T-helper 2 cell (primary cell): ENCODE measurements around the gene PLEKHA1.

Experiments used
- DNase-seq, 5 experiments: peaks; one replicate each; pipeline versions ENCODE4 v3.0.0 to v3.0.0-alpha.2; 2012 to 2022

Gene PLEKHA1

DNA sequence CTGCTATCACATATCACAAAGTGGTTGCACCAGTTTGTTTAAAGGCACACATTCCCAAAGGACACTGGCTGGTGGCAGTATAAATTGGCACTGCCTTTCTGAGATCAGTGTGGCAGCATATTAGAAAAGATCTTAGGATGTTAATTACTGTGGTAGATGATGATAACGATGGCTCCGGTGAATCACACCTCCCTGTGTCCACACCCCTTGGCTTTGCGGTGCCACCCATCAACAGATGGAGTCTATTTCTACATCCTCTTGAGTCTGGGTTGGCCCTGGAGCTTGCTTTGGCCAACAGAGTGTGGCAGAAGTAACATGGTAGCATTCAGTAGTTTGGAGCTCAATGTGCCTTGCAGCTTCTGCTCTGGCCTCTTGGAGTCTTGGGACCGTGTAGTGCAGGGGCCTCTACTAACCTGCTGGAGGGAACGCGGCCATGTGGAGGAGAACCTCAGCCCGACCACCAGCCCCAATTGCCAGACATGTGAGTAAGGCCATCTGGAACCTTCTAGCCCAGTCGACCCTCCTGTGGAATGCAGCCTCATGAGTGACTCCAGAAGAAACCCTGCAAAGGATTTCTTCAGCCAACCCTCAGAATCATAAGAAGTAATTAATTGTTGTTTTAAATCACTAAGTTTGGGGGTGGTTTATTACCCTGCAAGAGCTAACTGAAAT is 27.2 kb upstream of the PLEKHA1 start:
- DNase-seq: no peak

DNA sequence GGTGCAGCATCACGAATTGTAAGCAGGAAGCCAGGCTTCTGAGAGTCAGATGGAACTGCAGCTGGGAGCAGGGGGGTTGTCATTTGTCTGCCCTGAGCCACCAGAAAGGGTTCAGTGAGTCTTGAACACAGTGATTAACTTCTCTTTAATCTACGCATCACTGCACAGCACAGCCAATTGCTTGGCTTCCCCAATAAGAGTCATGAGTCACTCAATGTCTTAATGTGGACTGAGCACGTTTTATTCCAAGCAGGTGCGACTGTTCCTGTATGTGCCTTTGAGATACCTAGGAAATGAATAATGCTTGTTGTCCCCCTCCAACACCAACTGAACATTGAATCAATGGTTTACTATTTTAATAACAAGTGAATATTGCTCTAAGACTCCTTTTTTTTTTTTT is 26.0 kb upstream of the PLEKHA1 start:
- DNase-seq: no peak

GRCh38 chr10:122348935-122349361 is 25.6 kb upstream of the PLEKHA1 start:
- DNase-seq: no peak

DNA sequence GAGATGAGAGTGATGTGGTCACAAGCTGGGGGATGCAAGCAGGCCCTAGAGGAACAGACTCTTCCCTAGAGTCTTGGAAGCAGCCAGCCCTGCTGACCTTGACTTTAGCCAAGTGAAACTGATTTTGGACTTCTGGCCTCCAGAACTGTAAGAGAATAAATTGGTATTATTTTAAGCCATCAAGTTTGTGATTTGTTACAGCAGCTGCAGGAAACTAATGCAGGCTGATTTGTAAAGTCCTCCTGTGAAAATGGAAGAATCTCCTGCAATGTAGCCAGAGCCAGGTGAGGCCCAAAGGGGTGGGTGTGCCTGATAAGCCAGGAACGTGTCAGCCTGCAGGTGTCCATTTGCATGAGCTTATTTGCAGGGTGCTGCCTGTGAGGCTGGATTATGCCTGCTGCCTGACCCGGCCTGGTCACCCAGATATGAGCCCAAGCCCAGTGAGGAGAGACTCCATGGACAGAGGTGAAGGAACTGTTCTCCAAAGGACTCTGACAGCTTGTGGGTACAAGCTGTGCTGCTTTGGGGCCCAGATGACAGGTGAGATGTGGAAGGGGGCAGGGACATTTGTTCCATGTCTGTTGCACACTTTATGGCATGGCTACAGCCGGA is 24.6 kb upstream of the PLEKHA1 start:
- DNase-seq: no peak

DNA sequence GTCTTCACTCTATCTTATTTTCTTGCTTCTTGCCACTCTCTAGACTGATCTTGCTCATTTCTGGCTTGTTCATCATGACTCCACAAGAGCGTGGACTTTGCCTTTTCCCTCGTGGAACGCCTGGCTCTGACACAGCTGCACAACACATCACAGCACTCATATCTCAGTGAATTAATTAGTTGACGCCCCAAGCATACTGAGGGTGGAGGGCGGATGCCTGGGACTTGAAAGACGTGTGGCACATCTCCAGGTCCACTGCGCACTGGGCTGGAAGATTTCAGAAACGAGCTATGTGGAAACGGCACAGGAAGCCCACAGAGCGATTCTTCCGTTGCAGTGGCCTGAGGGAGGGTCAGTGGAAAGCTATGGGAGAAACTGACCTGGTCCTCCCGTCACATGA is 23.6 kb upstream of the PLEKHA1 start:
- DNase-seq: no peak

DNA sequence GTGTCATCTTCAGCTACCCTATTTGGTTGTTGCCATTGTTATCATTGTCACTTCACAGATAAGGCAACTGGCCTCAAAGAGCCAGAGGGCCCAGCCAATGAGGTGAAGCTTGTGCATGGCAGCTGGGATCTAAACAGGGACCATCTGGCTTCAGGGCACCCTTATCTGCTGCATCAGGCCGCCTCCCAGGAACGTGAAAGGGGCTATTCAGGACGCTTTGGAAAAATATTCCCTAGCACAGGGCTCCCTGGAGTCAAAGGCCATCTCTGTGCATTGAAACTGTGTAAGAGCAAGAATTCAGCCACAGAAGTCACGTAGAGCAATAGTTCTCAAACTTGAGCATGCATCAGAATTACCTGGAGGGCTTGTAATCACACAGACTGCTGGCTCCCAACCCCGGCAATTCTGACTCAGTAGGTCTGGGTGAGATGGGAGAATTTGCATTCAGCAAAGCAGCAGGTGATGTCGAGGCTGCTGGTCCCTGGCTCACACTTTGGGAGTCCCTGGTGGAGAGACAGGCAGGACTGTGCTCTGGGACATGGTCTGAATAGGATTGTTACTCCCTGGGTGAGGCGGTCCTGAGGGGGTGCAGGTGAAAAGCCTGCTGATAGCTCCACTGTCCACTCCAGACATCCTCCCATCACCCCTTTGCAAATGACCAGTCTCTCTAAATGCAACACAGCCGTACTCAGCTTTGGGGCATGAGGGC is 21.5 kb upstream of the PLEKHA1 start:
- DNase-seq: no peak

- no peak for DNase-seq
Observed at GRCh38 chr10:122354383-122354782, 20.1 kb upstream of the PLEKHA1 start.

DNA sequence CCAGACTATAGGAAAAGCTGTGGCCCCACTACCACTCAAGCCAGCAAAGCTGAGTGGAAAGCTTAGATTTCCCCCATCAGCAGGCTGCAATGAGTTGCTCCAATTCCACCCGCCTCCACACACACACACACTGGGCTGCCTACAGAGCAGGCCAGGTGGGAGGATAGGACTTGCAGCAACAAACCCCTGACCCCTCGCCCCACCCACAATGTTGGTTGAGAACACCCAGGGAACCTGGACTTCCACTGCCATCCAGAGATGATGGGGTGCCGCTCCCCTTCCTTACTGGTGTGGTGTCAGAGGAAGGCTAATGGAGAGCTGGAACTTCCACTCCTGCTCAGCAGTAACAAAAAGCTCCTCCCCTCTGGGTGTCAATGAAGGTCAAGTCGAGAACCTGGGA is 16.8 kb upstream of the PLEKHA1 start:
- DNase-seq: no peak

DNA sequence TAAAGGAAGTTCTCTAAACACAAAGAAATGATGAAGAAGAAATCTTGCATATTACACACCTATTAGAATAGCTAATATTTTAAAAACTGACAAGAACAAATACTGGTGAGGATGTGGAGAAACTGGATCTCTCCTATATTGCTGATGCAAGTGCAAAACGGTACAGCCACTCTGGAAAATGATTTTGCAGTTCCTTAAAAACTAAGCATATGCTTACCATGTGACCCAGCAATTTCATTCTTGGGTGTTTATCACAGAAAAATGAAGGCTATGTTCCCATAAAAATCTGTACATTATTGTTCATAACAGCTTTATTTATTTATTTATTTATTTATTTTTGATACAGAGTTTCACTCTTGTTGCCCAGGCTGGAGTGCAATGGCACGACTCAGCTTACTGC is 14.9 kb upstream of the PLEKHA1 start:
- DNase-seq: no peak

DNA sequence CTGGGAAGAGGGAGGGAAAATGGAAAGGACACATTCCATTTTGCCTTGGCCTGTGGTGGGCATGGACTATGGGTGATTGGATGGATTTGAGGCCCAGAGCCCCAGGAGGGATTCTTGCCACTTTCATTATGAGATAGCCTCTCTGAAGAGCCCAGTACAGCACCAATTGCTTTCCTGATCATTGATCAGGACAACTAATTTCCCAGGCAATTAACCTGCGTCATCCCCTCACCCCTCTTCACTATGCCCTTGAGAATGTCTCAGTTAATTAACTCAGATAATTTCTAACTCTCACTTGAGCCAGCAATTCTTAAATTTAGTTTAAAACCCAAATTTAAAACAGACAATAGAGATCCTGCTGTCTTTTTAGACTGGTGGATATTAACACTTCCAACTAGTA is 13.5 kb upstream of the PLEKHA1 start:
- no peak for DNase-seq

- no peak for DNase-seq
Observed at GRCh38 chr10:122362031-122362592, 12.4 kb upstream of the PLEKHA1 start.

DNA sequence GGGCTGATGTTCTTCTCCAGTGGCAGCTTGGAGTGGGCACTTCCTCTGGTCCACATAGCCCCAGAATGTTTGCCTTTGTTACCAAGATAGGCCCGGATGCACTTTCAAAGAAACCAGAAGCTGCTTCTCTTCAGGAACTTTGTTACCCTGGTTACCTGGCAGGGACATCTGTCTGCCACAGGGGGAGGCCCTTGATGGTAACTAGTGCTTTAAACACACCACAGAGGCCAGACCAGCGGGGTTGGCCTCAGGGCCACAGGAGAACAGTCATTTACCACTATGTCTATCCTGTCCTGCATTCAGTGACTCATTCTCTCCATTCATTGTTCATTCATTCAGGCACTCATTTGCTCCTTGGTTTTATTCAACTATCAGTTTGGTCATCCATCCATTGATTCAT is 11.9 kb upstream of the PLEKHA1 start:
- DNase-seq: no peak

GRCh38 chr10:122363311-122363710 is 11.2 kb upstream of the PLEKHA1 start:
- DNase-seq: no peak

- DNase-seq: no peak
Observed at GRCh38 chr10:122363722-122364463, 10.6 kb upstream of the PLEKHA1 start.

DNA sequence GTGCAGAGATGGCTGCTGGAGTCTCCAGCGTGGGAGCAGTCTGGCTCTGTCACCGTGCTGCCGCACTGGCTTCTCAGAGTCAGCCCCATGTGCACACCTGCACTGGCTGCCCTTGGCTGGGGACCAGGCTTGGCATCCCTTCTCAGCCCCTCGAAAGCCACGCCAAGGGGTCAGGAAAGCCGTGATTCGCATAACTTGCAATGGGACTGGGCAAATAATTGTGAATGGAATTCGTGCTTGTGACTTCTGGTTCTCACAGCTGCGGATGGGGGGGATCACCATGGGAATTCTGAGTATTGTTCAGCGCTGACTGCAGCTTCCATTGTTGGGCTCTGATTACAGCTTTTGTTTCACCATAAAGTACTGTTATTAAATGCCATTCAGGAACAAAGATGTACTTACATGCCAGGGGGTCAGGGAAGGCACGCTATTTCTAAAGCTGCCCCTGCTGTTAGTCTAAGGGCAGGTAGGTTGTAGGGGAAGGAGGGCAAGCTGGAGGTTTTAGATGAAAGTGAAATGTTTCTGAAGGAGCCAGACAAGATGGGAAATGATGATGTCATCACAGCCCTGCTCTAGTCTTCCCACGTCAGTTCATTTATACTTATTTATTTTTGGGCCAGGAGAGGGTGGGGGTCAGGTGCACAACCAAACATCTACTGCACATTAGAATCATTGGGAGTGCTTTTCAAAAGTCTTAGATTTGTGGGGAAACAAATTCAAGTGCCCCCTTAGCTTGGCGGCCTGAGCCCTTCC is 5.8 kb upstream of the PLEKHA1 start:
- no peak for DNase-seq

GRCh38 chr10:122373108-122373507 is 1.4 kb upstream of the PLEKHA1 start:
- DNase-seq: no peak

- DNase-seq: no peak
Observed at GRCh38 chr10:122373721-122374120, 787 bp upstream of the PLEKHA1 start.

DNA sequence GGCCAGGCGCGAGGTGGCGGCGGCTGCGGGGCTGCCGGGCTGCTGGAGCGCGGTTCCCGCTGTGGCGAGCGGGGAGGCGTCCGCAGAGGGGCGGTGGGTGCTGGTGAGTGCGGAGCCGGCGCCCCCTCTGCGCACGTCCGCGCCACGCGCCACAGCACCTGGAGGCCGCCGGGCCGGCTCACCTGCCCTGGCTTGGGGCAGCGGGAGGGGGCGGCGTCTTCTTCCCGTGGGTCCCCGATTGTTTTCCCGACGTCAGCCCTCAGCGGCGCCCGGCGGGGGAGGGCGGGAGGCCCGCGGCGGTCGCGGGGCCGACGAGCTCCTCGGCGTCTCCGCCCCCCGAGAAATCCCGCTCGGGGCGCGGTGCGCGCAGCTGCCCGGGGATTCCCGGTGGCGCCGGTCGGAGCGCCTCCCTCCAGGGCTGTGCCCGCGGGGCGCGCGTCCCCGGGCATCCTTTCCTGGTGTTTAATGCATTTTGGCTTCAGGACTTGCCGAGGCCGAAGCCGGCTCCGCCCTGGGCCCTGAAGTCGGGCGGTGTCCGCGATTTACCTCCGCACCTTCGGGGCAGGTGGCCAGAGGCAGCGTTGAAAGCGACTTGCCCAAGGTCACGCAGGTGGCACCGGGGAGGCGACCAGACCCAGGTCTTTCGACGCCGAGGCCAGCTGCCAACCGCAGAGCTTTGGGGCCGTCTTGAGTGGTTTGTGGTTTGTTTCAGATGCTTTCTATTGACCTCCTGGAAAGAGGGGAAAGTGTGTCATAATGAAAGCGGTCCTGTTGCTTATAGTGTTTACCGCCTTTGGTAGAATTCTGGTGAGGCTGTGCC is 561 bp downstream of the PLEKHA1 start:
- DNase-seq: peak; percentile 55 to 84 (median 65)

DNA sequence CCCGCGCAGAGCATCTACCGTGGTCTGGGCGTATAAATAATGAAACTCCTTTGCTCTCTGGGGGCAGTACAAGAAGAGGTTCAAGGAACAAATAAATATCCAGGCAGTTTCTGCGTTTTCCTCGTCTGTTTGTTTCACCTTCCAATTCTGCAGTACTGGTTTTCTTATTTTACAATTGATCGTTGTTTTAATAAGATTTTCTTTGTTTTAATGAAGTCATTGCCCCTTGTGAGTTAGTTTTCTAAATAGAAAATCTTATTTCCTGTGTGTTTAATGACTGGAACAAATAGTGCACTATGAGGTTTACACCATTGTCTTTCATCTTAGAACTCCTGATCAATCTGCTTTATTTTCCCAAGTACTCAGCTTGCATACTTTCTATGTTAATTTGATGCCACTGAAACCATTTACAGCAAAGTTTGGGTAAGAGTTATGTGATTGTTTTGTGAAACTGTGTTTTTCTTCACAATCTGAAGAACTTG is 1.2 kb downstream of the PLEKHA1 start:
- no peak for DNase-seq

- no peak for DNase-seq
Observed at GRCh38 chr10:122376364-122376961, 2.0 kb downstream of the PLEKHA1 start.

- no peak for DNase-seq
Observed at GRCh38 chr10:122379041-122379440, 4.5 kb downstream of the PLEKHA1 start.
